Fibroblast of villous mesenchyme (primary cell): Measurements from ENCODE around the gene CDKN1C. TPM values are rescaled to one million over a fixed set of nuclear protein-coding genes. Genes with fewer than 3 reads are reported as not detected.

Experiments
- DNase-seq: peaks from one replicate; pipeline ENCODE4 v3.0.0-alpha.2; 2010; ENCODE audit warnings: low read depth
- H3K4me3 ChIP-seq: 2 replicates; pipeline ENCODE4 v1.5.1; 2011; ENCODE audit warnings: low read depth, mild to moderate bottlenecking, low read length
- small RNA-seq: library from RNA; depleted of rRNA; stranded (forward); fragments of <200 nt; gene quantifications from one replicate; pipeline ENCODE3, GENCODE V24; 2012
- total RNA-seq: library from RNA; depleted of rRNA; stranded (reverse); fragments of >200 nt; gene quantifications from 2 replicates; pipeline ENCODE4 v1.2.3, GENCODE V29; 2012
- TF ChIP-seq, protein P1 (sequence below): IDR thresholded peaks from 2 replicates; pipeline ENCODE4 v1.5.1; 2012; ENCODE audit warnings: low read depth, mild to moderate bottlenecking, low read length; ENCODE audit not compliant: insufficient read depth

The CDKN1C gene
- total RNA-seq, 1 donor: 3.9 TPM

GRCh38 chr11:2836315-2837095, 49.1 kb downstream of the CDKN1C start:
- no peak for DNase-seq
- TF ChIP-seq, protein P1, sequence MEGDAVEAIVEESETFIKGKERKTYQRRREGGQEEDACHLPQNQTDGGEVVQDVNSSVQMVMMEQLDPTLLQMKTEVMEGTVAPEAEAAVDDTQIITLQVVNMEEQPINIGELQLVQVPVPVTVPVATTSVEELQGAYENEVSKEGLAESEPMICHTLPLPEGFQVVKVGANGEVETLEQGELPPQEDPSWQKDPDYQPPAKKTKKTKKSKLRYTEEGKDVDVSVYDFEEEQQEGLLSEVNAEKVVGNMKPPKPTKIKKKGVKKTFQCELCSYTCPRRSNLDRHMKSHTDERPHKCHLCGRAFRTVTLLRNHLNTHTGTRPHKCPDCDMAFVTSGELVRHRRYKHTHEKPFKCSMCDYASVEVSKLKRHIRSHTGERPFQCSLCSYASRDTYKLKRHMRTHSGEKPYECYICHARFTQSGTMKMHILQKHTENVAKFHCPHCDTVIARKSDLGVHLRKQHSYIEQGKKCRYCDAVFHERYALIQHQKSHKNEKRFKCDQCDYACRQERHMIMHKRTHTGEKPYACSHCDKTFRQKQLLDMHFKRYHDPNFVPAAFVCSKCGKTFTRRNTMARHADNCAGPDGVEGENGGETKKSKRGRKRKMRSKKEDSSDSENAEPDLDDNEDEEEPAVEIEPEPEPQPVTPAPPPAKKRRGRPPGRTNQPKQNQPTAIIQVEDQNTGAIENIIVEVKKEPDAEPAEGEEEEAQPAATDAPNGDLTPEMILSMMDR: no peak
- H3K4me3 ChIP-seq: no peak overlapping the region

DNA sequence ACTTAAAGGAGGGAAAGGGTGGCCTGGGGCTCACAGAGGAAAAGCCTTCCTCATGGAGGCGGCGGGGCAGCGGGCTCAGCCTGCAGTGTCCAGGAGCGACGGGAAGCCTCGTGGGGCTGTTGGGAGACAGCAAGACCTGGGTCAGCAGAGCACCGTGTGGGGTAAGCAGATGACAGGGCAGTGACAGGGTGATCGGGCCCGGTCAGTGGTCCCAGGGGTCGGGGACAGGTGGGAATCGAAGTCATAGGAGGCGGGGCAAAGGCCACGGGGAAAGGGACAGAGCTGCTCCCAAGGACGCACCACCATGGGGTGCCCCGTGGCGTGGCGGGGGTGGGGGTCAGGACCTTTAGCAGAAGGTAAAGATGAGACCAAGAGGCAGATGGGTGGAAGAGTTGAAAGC, 49.8 kb downstream of the CDKN1C start:
- TF ChIP-seq, protein P1: no peak
- no peak for DNase-seq
- no peak overlapping the region for H3K4me3 ChIP-seq

- TF ChIP-seq, protein P1: no peak
- no peak for DNase-seq
- no peak overlapping the region for H3K4me3 ChIP-seq
Observed at GRCh38 chr11:2835296-2835695, 50.3 kb downstream of the CDKN1C start.

DNA sequence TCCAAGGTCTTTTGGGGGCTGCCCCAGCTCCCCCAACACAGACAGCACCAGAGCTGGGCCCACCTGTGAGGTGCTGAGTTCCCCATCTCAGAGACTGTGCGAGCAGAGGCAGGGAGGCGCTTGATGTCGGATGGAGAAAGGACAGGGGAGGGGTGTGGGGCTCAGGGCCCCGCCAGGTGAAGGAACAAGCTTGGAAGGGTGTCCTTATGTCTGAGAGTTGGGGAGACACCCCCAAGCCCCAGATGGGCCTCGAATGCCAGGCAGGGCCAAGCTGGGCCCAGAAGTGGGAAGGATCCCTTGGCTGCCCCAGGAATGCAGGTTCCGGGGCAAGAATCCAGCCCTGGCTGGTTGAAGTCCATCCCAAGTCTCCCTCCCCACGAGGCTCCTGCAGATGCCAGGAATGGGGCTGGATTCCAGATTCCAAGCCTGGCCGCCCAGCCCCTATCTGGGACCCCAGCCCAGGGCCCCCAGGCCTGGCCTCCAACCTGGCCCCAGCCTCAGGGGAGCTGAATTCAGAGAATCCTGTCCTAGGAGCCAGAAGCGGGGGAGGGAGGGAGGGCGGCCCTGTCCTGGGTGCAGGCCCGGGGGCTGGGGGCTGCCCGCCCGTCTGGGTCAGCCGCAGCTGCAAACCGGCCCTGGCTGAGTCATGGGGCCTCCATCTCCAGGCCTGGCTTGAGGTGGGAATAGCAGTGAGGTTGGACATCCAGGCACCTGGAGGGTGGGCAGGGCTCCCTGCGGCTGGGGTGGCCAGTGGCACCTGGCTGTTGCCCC, 50.9 kb downstream of the CDKN1C start:
- TF ChIP-seq, protein P1: no peak
- no peak for DNase-seq
- no peak overlapping the region for H3K4me3 ChIP-seq

DNA sequence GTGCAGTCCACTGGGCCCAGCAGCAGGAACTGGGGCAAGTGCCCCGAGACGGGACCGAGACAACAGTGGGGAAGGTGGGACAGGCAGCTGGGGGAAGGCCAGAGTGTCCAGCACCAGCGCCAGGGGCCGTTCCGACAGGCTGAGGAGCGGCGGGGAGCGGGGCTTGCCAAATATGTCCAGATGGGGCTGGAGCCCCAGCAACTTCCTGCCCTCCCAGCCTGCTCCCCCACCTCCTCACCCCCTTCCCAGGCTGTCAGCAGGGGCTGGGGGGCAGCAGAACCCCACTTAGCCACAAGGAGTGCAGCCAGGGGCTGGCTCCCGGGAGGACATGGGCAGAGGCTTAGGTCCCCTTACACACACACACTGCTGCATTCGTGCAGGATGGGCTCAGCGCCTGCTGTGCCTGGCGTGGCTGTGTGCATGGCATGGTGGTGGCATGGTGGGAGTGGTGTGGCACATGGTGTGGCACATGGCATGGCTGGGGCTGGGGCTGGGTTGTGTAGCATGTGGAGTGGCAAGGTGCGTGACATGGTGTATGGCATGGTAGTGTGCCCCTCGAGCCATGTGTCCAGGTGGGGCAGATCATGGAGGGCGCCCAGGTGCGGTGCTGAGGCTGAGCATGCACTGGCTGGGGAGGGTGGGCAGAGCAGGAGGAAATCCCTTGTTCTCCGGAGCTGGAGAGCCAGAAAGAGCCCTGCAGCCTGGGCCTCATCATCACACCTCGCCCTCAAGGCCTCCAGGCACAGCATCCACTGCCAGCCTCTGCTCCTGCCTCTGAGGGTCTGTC, 51.7 kb downstream of the CDKN1C start:
- DNase-seq: no peak
- TF ChIP-seq, protein P1: no peak
- no peak overlapping the region for H3K4me3 ChIP-seq

Small RNA genes within 50 kb of the gene (small RNA-seq; reads per million reads assigned to genes)
- not detected for gene AC013791.1

Other genes starting within 250 kb of the CDKN1C start
- gene KCNQ1OT1, start 185.8 kb downstream of the CDKN1C start, total RNA-seq: 6.0 and 6.1 TPM in 2 replicates
- gene PHLDA2, start 43.6 kb upstream of the CDKN1C start, total RNA-seq: 7.3 and 13.2 TPM in 2 replicates
- gene NAP1L4, start 106.6 kb upstream of the CDKN1C start, total RNA-seq: 87.6 and 121 TPM in 2 replicates
- gene CARS1, start 171.6 kb upstream of the CDKN1C start, total RNA-seq: 68.2 and 87.6 TPM in 2 replicates